ENCODE measurements around the gene COQ7. TPM values are rescaled to one million over a fixed set of nuclear protein-coding genes. Genes with fewer than 3 reads are reported as not detected.

The COQ7 gene
- total RNA-seq, 2 donors from 2014 or later, result 19.6 to 27.3 TPM

GRCh38 chr16:19104607-19105006, 37.2 kb downstream of the COQ7 start:
- H3K36me3 ChIP-seq, result no peaks in the 10 kb centered on the region
- no peaks in the 10 kb centered on the region for H3K4me1 ChIP-seq
- DNase-seq (ENCODE audit: low spot score), result no peak
- H3K9me3 ChIP-seq, result peaks cover 0 to 7% of the 10 kb centered on the region in 2 donors
- no peak for TF ChIP-seq CTCF (IDR thresholded peaks at IDR 0.05)
- no peak overlapping the region for H3K4me3 ChIP-seq
- no peak overlapping the region for H3K27ac ChIP-seq
- no peaks in the 10 kb centered on the region for H3K27me3 ChIP-seq

- no peak overlapping the region for H3K4me3 ChIP-seq
- peaks cover 0 to 4% of the 10 kb centered on the region in 2 donors for H3K9me3 ChIP-seq
- no peak for TF ChIP-seq CTCF (IDR thresholded peaks at IDR 0.05)
- no peaks in the 10 kb centered on the region for H3K27me3 ChIP-seq
- H3K4me1 ChIP-seq, result no peaks in the 10 kb centered on the region
- H3K27ac ChIP-seq, result no peak overlapping the region
- DNase-seq (ENCODE audit: low spot score), result no peak
- H3K36me3 ChIP-seq, result no peaks in the 10 kb centered on the region
Observed at GRCh38 chr16:19105131-19105530, 37.7 kb downstream of the COQ7 start.

GRCh38 chr16:19105891-19106624, 38.6 kb downstream of the COQ7 start:
- no peaks in the 10 kb centered on the region for H3K4me1 ChIP-seq
- no peaks in the 10 kb centered on the region for H3K27me3 ChIP-seq
- H3K4me3 ChIP-seq, result no peak overlapping the region
- H3K27ac ChIP-seq, result no peak overlapping the region
- no peak for DNase-seq (ENCODE audit: low spot score)
- no peaks in the 10 kb centered on the region for H3K36me3 ChIP-seq
- no peak for TF ChIP-seq CTCF (IDR thresholded peaks at IDR 0.05)
- H3K9me3 ChIP-seq, result no peaks in the 10 kb centered on the region

- Histone ChIP-seq H3K9me3 (no peaks in the 10 kb centered on the region), H3K4me1 (no peaks in the 10 kb centered on the region), H3K27me3 (no peaks in the 10 kb centered on the region), H3K27ac (no peak overlapping the region), H3K36me3 (no peaks in the 10 kb centered on the region), H3K4me3 (no peak overlapping the region)
- DNase-seq (ENCODE audit: low spot score), result no peak
- no peak for TF ChIP-seq CTCF (IDR thresholded peaks at IDR 0.05)
Observed at GRCh38 chr16:19106625-19107020, 39.2 kb downstream of the COQ7 start.

- no peak for TF ChIP-seq CTCF (IDR thresholded peaks at IDR 0.05)
Observed at GRCh38 chr16:19108409-19109287, 41.2 kb downstream of the COQ7 start.

More at GRCh38 chr16:19108409-19109287, 41.2 kb downstream of the COQ7 start:
- Histone ChIP-seq H3K36me3 (no peaks in the 10 kb centered on the region), H3K4me1 (peaks cover 0 to 13% of the 10 kb centered on the region in 2 donors), H3K4me3 (no peak overlapping the region), H3K9me3 (no peaks in the 10 kb centered on the region), H3K27ac (no peak overlapping the region), H3K27me3 (no peaks in the 10 kb centered on the region)
- no peak for DNase-seq (ENCODE audit: low spot score)
